GM06990 (cell line): ENCODE data around the gene COX20.

Source experiments
- DNase-seq: peaks from one replicate; pipeline ENCODE4 v3.0.0-alpha.2; 2011; ENCODE audit not compliant: insufficient read length; ENCODE audit errors: extremely low read depth
- H3K27me3 ChIP-seq: replicated peaks from 2 replicates; pipeline ENCODE4 v1.6.0; 2011; ENCODE audit warnings: low read length; ENCODE audit not compliant: control insufficient read depth, insufficient read depth
- H3K36me3 ChIP-seq: 2 replicates; pipeline ENCODE4 v1.5.1; 2011; ENCODE audit warnings: low read length; ENCODE audit not compliant: control insufficient read depth, insufficient read depth
- H3K4me3 ChIP-seq: replicated peaks from 2 replicates; pipeline ENCODE4 v1.5.1; 2011; ENCODE audit warnings: low read depth, mild to moderate bottlenecking, control low read depth, low read length
- TF ChIP-seq, protein P1 (sequence below): IDR thresholded peaks from 2 replicates; pipeline ENCODE4 v1.5.1; 2011; ENCODE audit warnings: low read length, control low read depth, mild to moderate bottlenecking, inconsistent platforms; ENCODE audit not compliant: insufficient read depth, poor library complexity, severe bottlenecking

Gene COX20

DNA sequence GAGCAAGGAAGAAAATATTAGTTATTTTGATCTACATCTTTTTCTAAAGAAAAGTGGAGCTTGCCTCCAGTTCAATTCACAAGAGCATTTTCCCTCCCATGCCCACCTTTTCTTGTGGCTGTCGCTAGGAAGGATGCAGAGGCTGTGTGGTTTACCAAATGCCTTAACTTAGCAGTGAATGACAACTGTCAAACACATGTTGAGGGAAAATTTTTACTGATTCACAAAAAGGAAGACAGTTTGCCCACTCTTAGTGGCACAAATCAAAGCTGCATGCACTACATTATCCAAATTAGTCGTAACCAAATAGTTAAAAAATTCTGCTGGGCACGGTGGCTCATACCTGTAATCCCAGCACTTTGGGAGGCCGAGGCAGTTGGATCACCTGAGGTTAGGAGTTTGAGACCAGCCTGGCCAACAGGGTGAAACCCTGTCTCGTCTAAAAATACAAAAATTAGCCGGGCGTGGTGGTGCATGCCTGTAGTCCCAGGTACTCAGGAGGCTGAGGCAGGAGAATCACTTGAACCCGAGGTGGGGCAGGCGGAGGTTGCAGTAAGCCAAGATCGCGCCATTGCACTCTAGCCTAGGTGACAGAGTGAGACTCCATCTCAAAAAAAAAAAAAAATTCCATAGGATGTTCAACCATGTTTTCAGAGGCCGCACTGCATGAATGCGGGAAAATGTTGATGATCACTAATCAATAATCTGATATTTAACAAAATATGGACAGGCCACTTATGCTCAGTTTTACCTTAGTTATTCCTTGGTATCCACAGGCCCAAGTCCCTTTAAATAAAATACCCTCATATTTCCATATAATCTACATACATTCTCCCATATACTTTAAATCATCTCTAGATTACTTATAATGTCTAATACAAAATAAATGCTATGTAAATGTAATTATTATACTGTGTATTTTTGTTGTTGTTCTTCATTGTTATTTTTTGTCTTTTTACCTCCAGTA lies 9.0 kb downstream of the COX20 start:
- Histone ChIP-seq H3K27me3 (no peaks in the 10 kb centered on the region), H3K4me3 (no peak overlapping the region), H3K36me3 (peaks cover 11% of the 10 kb centered on the region)
- no peak for DNase-seq
- TF ChIP-seq, protein P1, sequence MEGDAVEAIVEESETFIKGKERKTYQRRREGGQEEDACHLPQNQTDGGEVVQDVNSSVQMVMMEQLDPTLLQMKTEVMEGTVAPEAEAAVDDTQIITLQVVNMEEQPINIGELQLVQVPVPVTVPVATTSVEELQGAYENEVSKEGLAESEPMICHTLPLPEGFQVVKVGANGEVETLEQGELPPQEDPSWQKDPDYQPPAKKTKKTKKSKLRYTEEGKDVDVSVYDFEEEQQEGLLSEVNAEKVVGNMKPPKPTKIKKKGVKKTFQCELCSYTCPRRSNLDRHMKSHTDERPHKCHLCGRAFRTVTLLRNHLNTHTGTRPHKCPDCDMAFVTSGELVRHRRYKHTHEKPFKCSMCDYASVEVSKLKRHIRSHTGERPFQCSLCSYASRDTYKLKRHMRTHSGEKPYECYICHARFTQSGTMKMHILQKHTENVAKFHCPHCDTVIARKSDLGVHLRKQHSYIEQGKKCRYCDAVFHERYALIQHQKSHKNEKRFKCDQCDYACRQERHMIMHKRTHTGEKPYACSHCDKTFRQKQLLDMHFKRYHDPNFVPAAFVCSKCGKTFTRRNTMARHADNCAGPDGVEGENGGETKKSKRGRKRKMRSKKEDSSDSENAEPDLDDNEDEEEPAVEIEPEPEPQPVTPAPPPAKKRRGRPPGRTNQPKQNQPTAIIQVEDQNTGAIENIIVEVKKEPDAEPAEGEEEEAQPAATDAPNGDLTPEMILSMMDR = no peak

DNA sequence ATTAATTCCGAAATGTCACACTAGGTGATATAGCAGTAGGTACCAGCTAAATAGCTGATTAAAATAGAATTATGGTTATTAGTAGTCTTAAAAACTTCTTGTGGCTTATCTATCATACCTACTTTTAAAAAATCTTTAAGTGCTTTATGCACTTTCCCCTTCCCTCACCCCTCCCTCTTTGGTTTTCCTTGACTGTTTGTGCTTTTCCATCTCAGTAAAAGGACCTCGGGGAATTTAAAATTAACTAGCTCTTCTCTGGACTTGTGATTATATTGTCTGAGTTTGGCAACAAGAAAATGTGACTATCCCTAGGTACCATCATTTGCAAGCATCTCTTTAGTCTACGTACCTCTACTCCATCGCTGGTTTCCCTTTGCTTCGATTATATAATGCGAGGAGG lies 11.2 kb downstream of the COX20 start:
- Histone ChIP-seq H3K36me3 (peaks cover 11% of the 10 kb centered on the region), H3K4me3 (no peak overlapping the region), H3K27me3 (no peaks in the 10 kb centered on the region)
- no peak for DNase-seq
- TF ChIP-seq, protein P1 = no peak

DNA sequence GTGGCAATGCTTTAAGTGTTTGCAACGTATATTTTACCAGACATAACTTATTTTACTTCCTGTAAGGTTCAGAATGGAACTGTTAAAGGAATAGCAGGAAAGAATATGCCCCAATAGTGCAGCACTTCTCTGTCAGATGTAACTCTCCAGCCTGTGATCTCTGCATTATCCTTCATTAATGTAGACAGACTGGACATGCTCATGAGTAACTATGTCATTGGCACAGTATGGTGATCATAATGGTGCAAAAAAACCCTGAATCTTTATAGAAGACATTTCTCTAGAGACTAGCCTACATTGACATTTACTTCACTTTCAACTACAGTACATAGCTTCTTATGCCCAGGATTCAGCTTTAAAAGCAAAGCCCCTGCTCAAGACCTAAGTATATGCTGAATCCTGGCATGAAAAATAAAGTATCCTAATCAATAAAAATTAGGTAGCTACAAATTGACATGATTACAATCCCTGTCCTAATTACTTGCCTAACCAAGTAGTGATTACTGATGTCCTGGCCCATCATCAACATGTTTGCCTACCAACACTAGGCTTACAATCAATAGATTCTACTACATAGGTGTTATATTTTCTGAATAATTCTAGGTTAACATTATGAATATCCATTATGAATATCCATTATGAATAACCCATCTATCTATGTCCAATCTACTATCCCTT lies 13.9 kb downstream of the COX20 start:
- H3K4me3 ChIP-seq = no peak overlapping the region
- TF ChIP-seq, protein P1 = no peak
- H3K27me3 ChIP-seq = no peaks in the 10 kb centered on the region
- peaks cover 10% of the 10 kb centered on the region for H3K36me3 ChIP-seq
- DNase-seq = no peak

DNA sequence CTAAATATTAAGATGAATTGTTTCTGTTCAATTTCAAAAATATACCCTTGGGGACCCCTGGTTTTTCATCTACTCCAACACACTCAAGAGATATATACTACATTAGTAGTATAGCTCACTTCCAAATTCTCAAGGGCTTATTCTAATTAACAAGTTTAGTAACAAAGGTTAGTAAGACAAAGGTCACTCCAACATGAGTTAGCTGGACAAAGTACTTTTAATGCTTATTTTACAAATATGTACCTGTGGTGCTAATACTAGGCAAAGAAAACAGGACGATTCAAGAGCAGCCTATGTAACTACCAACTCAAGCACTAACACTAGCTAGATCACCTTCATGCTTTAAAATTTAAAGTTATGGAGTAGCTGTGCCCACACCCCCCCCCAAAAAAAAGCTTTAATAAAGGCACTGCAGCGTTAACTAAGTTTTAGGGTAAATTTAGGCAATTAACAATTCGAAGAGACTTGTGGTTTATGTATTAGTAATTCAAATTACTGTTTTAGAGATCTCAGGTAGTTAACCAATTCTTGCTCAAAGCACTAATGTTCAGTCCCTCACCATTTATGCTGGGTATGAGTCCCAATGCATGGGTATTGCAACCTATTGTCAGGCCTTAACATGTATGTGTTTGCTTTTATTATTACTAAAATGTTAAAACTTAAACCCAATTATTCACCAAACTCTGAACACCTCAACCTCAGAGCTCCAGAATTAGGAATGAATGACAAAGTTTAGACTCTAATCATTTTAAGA lies 14.8 kb downstream of the COX20 start:
- Histone ChIP-seq H3K27me3 (no peaks in the 10 kb centered on the region), H3K4me3 (no peak overlapping the region), H3K36me3 (peaks cover 13% of the 10 kb centered on the region)
- TF ChIP-seq, protein P1 = no peak
- no peak for DNase-seq

DNA sequence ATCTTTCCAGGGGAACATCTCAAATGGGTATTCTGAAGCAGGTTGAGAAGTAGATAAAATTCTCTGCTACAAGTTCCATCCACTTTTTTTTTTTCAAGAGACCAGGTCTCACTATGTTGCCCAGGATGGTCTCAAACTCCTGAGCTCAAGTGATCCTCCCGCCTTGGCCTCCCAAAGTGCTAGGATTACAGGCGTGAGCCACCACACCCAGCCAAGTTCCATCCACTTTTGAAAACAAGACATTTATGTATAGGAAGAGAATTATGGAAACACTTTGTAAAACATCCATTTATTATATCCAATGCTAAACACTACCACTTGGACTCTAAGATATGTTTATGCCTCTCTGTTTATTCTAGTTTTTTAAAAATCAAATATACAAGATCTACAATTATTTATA lies 15.4 kb downstream of the COX20 start:
- DNase-seq = no peak
- Histone ChIP-seq H3K36me3 (peaks cover 16% of the 10 kb centered on the region), H3K27me3 (no peaks in the 10 kb centered on the region), H3K4me3 (no peak overlapping the region)
- TF ChIP-seq, protein P1 = no peak
